Fibroblast of the aortic adventitia (primary cell): ENCODE data around the gene WBP11. TPM values are rescaled to one million over a fixed set of nuclear protein-coding genes. Genes with fewer than 3 reads are reported as not detected.
"Not testable (repeated sequence)": the region's sequence is repeated elsewhere in the genome, so short reads cannot be mapped to it uniquely, and the experiment has no call there.

Experiments used
- DNase-seq: peaks from one replicate; pipeline ENCODE4 v3.0.0-alpha.2; 2010; ENCODE audit warnings: low read depth
- H3K4me3 ChIP-seq: 2 replicates; pipeline ENCODE4 v1.5.1; 2011; ENCODE audit warnings: low read depth, mild to moderate bottlenecking, control low read depth, low read length, moderate library complexity
- CTCF ChIP-seq: IDR thresholded peaks from 2 replicates; pipeline ENCODE4 v1.5.1; 2011; ENCODE audit warnings: mild to moderate bottlenecking, low read length, control low read depth, inconsistent platforms; ENCODE audit not compliant: insufficient read depth
- total RNA-seq: library from RNA; depleted of rRNA; stranded (reverse); fragments of >200 nt; gene quantifications from 2 replicates; pipeline ENCODE4 v1.2.3, GENCODE V29; 2012; ENCODE audit warnings: low replicate concordance

The WBP11 gene
- total RNA-seq, 1 donor, result 15.9 TPM

- DNase-seq, result peak; percentile 60
Observed at GRCh38 chr12:14769969-14770495, 33.2 kb downstream of the WBP11 start.

GRCh38 chr12:14769466-14769968 is 33.8 kb downstream of the WBP11 start:
- peak; percentile 20 for TF ChIP-seq CTCF
- peak overlapping the region; percentile 99 for H3K4me3 ChIP-seq
- no peak for DNase-seq

More at GRCh38 chr12:14769969-14770495, 33.2 kb downstream of the WBP11 start:
- TF ChIP-seq CTCF, result peak; percentile 83
- peak overlapping the region; percentile 99 for H3K4me3 ChIP-seq

- no peak for TF ChIP-seq CTCF
- peak; percentile 39 for DNase-seq
- peak overlapping the region; percentile 99 for H3K4me3 ChIP-seq
Observed at GRCh38 chr12:14768823-14769405, 34.4 kb downstream of the WBP11 start.

- TF ChIP-seq CTCF, result no peak
- H3K4me3 ChIP-seq, result no peak overlapping the region
- DNase-seq, result no peak
Observed at GRCh38 chr12:14767617-14768016, 35.7 kb downstream of the WBP11 start.

- no peak for DNase-seq
- TF ChIP-seq CTCF, result no peak
- H3K4me3 ChIP-seq, result no peak overlapping the region
Observed at GRCh38 chr12:14766649-14767215, 36.5 kb downstream of the WBP11 start.

GRCh38 chr12:14766020-14766419 is 37.3 kb downstream of the WBP11 start:
- DNase-seq, H3K4me3 ChIP-seq: not testable (repeated sequence)

GRCh38 chr12:14765398-14765797 is 37.9 kb downstream of the WBP11 start:
- DNase-seq, result no peak
- H3K4me3 ChIP-seq, result no peak overlapping the region
- TF ChIP-seq CTCF, result no peak

DNA sequence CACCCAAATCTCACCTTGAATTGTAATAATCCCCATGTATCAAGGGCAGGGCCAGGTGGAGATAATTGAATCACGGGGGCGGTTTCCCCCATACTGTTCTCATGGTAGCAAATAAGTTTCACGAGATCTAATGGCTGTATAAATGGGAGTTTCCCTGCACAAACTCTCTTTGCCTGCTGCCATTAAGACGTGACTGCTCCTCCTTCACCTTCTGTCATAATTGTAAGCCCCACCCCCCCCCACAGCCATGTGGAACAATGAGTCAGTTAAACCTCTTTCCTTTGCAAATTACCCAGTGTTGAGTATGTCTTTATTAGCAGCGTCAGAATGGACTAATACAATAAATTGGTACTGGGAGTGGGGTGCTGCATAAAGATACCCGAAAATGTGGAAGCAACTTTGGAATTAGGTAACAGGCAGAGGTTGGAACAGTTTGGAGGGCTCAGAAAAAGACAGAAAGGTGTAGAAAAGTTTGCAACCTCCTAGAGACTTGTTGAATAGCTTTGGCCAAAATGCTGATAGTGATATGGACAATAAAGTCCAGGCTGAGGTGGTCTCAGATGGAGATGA is 43.5 kb downstream of the WBP11 start:
- not testable (repeated sequence) for DNase-seq, H3K4me3 ChIP-seq
